Activated T-cell treated with anti-CD3 and anti-CD28 coated beads, Interleukin-2, amount 50 U/mL, for 72 hours (primary cell): Measurements from ENCODE around the gene RHBDF2. TPM values are rescaled to one million over a fixed set of nuclear protein-coding genes. Genes with fewer than 3 reads are reported as not detected.
A peak's percentile ranks its signal among the peaks of the same experiment; 100 is the strongest.

Source experiments
- ATAC-seq, 2 donors: fragments of 150-1000 bp; cut with Tn5 transposase; replicated peaks in 1 of 2; 2 replicates each; pipeline ENCODE4 v1.10.0; 2021; ENCODE audit warnings: moderate library complexity in 2 of 2, mild to moderate bottlenecking in 1 of 2
- DNase-seq, 2 donors: peaks; one replicate each; pipeline ENCODE4 v3.0.0; 2021 to 2022; ENCODE audit warnings: mixed read lengths in 1 of 2
- H3K27ac Mint-ChIP-seq: one replicate; pipeline ENCODE4 v1.8.0; 2022; ENCODE audit warnings: mild to moderate bottlenecking, moderate library complexity, mixed read lengths
- H3K27me3 Mint-ChIP-seq: one replicate; pipeline ENCODE4 v1.8.0; 2022; ENCODE audit warnings: low read depth, mixed read lengths
- H3K36me3 Mint-ChIP-seq, 2 donors: one replicate each; pipeline ENCODE4 v1.8.0; 2022; ENCODE audit warnings: mixed read lengths in 2 of 2, mild to moderate bottlenecking in 1 of 2; ENCODE audit not compliant: insufficient read depth in 2 of 2
- H3K4me1 Mint-ChIP-seq: one replicate; pipeline ENCODE4 v1.8.0; 2022; ENCODE audit warnings: low read depth, mixed read lengths
- H3K4me3 Mint-ChIP-seq, 2 donors: one replicate each; pipeline ENCODE4 v1.8.0; 2022; ENCODE audit warnings: mild to moderate bottlenecking in 2 of 2, mixed read lengths in 2 of 2, moderate library complexity in 2 of 2
- H3K9me3 Mint-ChIP-seq, 2 donors: one replicate each; pipeline ENCODE4 v1.8.0; 2022; ENCODE audit warnings: mixed read lengths in 2 of 2
- total RNA-seq, 2 donors: library from RNA; stranded (reverse); gene quantifications; one replicate each; pipeline ENCODE4 v1.2.3, GENCODE V29; 2022

The RHBDF2 gene
- total RNA-seq, 2 donors from 2014 or later: 38.7 to 39.0 TPM

DNA sequence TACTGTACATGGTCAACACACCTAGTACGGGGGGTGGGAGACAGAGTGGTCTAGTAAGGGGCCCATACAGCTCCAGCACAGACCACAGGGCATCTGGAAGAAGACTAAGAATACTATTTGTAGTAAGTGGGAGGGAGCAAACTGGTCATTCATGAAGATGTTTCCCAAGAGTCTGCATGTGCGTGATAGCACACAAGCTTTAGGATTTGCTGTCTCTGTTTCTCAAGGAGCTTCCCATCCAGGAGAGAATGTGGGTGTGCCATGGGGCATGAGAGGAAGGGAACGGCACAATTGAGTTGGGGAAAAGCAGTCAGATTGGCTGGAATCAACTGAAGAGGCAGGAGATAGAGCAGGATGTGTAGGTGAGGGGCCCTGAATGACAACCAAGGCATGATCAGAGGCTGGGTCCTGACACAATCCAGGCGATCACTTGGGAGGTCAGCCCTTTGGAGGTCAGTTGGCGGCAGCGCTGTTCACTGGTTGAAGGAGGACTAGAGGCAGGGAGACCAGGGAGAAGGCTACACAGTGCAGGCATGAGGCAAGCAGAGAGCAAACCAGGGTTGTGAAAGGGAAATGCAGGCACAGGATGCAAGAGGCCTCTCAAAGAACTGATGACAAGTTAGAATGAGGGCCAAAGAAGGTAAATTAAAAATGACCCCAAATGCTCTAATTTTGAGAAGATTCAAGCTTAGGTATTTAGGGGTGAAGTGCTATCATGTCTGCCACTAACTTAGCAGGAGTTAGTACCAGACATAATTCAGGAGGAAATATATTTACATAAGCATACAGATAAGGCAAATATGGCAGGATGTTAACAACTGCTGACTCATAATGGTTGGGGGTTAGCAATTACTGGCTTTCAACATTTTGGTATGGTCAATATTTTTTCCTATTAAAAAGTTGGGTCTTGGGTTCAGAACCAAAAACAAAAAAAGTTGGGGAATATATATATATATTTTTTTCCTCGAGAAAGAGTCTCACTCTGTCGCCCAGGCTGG lies 58.6 kb downstream of the RHBDF2 start:
- Mint-ChIP-seq H3K36me3 (peaks cover 0 to 5% of the 10 kb centered on the region in 2 donors), H3K4me3 (peak overlapping the region in 1 of 2 donors; percentile 7), H3K27ac (no peak overlapping the region), H3K27me3 (no peaks in the 10 kb centered on the region), H3K4me1 (peaks cover 68% of the 10 kb centered on the region), H3K9me3 (no peaks in the 10 kb centered on the region)
- no peak for ATAC-seq
- no peak for DNase-seq

DNA sequence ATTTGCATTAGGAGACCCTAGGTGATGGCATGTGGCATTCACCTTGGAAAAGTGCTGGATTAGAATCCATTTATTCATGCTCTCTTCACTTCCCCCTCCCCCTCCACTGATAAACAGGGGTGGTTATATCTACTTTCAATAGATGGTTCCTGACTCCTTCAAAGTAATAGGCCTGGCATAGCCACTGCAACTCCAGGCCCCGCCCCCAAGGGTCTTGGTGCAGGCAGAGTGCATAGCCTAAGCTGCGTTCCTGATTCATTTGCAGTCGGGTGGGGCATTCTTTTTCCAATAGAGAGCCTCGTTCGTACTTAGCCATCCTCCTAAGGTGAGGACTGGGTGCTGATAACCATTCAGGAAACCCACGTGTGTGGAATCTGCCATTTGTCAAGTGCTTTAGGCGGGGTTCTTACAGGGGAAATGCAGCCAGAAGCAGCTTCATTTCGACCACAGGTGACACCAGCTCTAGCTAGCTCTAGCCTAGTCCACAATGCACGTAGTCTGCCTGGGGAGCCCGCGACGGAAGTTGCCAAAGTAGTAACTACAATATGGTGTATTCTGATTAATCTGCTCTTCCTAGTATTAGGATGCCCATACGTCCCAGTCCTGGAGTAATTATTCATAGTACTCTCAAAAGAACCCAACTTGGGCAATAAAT lies 59.4 kb downstream of the RHBDF2 start:
- Mint-ChIP-seq H3K4me3 (no peak overlapping the region), H3K9me3 (no peaks in the 10 kb centered on the region), H3K27ac (no peak overlapping the region), H3K4me1 (peaks cover 60% of the 10 kb centered on the region), H3K27me3 (no peaks in the 10 kb centered on the region), H3K36me3 (peaks cover 0 to 5% of the 10 kb centered on the region in 2 donors)
- DNase-seq (no peak), ATAC-seq (no peak)

DNA sequence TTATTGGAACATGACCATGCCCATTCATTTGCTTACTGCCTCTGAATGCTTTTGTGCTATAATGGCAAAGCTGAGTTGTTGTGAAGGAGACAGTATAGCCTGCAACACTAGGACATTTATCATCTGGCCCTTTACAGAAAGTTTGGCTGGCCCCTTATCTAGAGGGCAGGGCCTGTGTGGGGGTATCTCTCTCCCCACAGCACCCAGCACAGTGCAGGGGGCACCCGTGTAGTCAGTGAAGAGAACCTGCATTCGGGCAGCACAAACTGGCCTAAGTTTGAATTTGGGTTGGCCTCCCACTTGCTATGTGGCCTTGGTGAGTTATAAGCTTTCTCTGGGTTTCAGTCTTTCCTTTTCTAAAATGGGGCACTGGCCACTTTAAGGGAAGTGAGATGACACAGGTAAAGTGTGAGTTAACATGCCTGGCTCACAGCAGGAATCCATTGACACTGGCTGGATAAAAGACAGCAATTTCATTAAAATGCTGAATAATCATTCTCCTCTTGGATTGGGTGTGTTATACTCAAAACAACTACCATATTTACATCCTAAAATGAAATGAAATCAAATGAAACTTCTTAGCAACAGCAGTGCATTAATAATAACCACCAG lies 60.4 kb downstream of the RHBDF2 start:
- no peak overlapping the region for H3K4me3 Mint-ChIP-seq
- DNase-seq: no peak
- no peak for ATAC-seq
- no peaks in the 10 kb centered on the region for H3K9me3 Mint-ChIP-seq
- H3K27ac Mint-ChIP-seq: no peak overlapping the region
- peaks cover 0 to 5% of the 10 kb centered on the region in 2 donors for H3K36me3 Mint-ChIP-seq
- peaks cover 50% of the 10 kb centered on the region for H3K4me1 Mint-ChIP-seq
- no peaks in the 10 kb centered on the region for H3K27me3 Mint-ChIP-seq

DNA sequence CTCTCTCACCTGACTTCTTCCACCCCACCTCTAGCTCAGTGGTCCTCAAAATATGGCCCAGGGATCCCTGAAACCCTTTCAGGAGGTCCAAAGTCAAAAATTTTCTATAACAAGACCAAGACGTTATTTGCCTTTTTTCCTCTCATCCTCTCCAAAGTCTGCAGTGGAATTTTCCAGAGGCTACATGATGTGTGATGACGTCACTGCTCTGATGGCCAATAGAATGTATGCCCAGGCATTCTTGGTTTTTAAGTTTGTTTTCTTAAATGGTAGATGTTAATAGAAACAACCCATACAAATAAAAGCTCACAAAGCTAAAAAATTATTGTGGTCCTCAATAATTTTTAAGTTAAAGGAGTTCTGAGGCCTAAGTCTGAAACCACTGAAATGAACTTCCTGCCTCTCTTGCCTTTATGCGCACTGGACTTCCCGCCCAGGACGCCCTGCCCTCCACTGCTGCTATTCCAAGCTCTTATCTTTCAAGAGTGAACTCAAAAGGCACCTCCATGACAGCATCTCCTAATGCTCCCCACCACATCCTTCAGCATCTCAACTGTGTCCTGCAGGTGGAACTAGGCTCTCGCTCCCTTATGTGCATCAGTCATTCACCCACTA lies 61.8 kb downstream of the RHBDF2 start:
- H3K9me3 Mint-ChIP-seq: no peaks in the 10 kb centered on the region
- DNase-seq (no peak), ATAC-seq (no peak)
- no peak overlapping the region for H3K27ac Mint-ChIP-seq
- H3K27me3 Mint-ChIP-seq: no peaks in the 10 kb centered on the region
- peaks cover 0 to 5% of the 10 kb centered on the region in 2 donors for H3K36me3 Mint-ChIP-seq
- no peak overlapping the region for H3K4me3 Mint-ChIP-seq
- H3K4me1 Mint-ChIP-seq: peaks cover 36% of the 10 kb centered on the region

DNA sequence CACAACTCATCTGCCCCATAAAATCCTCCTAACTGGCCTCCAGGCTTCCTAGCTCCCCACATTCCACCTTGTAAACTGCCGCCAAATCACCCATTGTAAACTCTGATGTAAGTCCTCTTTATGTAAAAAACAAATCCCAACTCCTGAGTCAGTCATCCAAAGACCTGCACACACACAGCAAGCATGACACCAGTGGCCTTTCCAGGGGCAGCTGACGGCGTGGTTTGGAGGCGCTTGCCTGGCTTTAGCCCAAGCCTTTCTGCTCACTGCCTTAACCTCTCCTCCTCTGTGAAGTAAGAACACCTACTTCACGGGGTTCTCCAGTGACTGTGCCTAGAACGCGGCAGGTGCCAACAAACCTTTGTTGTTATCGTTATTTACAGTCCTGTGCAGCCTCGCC lies 62.3 kb downstream of the RHBDF2 start:
- H3K36me3 Mint-ChIP-seq: peaks cover 0 to 5% of the 10 kb centered on the region in 2 donors

DNA sequence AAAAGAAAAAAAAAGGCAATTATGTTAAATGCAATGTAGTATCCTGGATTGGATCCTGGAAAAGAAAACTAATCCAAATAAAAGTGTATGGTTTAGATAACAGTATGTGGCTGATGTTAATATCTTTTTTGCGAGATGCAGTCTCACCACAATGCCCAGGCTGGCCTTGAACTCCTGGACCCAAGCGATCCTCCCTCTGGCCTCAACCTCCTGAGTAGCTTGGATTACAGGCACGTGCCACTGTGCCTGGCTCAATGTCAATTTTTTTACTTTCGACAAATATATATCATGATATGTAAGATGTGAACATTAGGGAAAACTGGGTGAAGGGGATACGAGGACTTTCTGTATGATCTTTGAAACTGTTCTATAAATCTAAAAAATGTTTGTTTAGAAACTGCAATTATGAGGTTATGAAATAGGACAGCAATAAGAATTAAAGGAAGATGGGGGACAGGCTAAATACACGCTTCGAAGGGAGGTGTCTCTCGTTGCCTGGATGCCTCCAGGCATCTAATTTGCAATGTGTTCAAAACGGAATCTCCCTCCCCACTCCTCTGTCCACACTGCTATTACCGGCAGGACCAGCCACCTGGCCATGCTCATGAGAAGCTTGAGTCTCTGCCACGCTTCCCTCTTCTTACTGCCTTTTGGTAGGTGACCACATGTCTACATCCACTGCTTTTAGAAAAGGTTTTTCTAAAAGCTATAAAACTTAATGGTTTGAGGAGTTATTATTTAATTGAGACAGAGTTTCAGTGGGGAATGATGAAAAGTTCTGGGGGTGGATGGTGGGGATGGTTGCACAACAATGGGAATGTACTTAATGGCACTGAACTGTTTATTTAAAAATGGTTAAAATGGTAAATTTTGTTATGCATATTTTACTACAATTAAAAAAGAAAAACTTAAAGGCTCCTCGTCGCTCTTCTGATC lies 63.5 kb downstream of the RHBDF2 start:
- no peak overlapping the region for H3K4me3 Mint-ChIP-seq
- no peak for DNase-seq
- no peak overlapping the region for H3K27ac Mint-ChIP-seq
- H3K36me3 Mint-ChIP-seq: peaks cover 0 to 3% of the 10 kb centered on the region in 2 donors
- no peaks in the 10 kb centered on the region for H3K9me3 Mint-ChIP-seq
- ATAC-seq: no peak
- H3K27me3 Mint-ChIP-seq: no peaks in the 10 kb centered on the region
- H3K4me1 Mint-ChIP-seq: peaks cover 19% of the 10 kb centered on the region

More for the DNA sequence above, 62.3 kb downstream of the RHBDF2 start:
- H3K9me3 Mint-ChIP-seq: no peaks in the 10 kb centered on the region
- H3K4me3 Mint-ChIP-seq: no peak overlapping the region
- no peaks in the 10 kb centered on the region for H3K27me3 Mint-ChIP-seq
- no peak for ATAC-seq
- no peak for DNase-seq
- peaks cover 31% of the 10 kb centered on the region for H3K4me1 Mint-ChIP-seq
- H3K27ac Mint-ChIP-seq: no peak overlapping the region

DNA sequence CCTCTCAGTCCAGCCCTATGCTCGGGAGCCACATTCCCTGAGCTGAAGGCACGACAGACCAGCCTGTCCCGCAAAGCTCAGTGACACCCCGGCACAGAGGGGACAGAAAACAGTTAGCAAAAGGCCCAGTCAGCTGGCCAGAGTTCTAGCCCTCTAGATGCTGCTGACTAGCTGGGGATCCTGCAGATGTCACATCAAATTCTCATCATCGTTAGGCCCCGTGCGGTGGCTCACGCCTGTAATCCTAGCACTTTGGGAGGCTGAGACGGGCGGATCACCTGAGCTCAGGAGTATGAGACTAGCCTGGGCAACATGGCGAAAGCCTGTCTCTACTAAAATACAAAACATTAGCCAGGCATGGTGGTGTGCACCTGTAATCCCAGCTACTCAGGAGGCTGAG lies 65.5 kb downstream of the RHBDF2 start:
- no peaks in the 10 kb centered on the region for H3K9me3 Mint-ChIP-seq
- ATAC-seq: no peak
- H3K27ac Mint-ChIP-seq: no peak overlapping the region
- no peaks in the 10 kb centered on the region for H3K36me3 Mint-ChIP-seq
- DNase-seq: no peak
- H3K27me3 Mint-ChIP-seq: no peaks in the 10 kb centered on the region
- peaks cover 6% of the 10 kb centered on the region for H3K4me1 Mint-ChIP-seq
- no peak overlapping the region for H3K4me3 Mint-ChIP-seq

DNA sequence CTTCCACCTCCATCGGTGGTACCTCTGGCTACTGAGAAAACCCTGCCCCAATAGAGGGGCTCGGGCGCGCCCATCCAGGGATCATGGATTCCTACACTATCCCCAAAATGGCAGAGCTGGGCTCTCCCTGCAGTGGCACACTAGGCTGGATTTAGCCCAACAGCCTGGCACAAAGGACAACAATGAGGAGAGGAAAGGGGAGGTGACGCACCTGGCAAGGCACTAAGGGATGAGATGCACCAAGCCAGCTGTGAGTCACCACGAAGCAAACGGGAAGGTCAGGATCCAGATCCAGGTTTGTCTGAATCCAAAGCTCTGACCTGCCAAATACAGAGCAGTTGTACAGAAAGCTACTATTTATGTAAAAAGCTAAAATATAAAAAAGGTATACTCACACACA lies 66.4 kb downstream of the RHBDF2 start:
- DNase-seq: no peak
- no peaks in the 10 kb centered on the region for H3K36me3 Mint-ChIP-seq
- H3K27ac Mint-ChIP-seq: no peak overlapping the region
- peaks cover 4% of the 10 kb centered on the region for H3K4me1 Mint-ChIP-seq
- no peaks in the 10 kb centered on the region for H3K9me3 Mint-ChIP-seq
- no peaks in the 10 kb centered on the region for H3K27me3 Mint-ChIP-seq
- ATAC-seq: no peak
- no peak overlapping the region for H3K4me3 Mint-ChIP-seq

DNA sequence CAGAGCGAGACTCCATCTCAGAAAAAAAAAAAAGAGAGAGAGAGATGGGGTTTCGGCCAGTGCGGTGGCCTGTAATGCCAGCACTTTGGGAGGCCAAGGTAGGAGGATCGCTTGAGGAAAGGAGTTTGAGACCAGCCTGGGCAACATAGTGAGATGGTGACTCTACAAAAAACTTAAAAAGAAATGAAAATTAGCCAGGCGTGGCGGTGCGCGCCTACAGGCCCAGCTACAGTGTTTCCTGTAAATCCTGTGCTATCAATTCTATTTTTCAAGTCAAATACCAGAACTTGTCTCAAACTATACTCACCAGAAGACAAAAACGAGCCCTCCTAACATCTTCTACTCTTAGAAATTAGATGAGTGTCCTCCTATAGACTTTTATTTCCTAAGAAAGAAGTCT lies 67.5 kb downstream of the RHBDF2 start:
- Mint-ChIP-seq H3K27ac (no peak overlapping the region), H3K4me3 (no peak overlapping the region), H3K4me1 (no peaks in the 10 kb centered on the region), H3K36me3 (no peaks in the 10 kb centered on the region), H3K9me3 (no peaks in the 10 kb centered on the region), H3K27me3 (no peaks in the 10 kb centered on the region)
- no peak for DNase-seq
- ATAC-seq: no peak

DNA sequence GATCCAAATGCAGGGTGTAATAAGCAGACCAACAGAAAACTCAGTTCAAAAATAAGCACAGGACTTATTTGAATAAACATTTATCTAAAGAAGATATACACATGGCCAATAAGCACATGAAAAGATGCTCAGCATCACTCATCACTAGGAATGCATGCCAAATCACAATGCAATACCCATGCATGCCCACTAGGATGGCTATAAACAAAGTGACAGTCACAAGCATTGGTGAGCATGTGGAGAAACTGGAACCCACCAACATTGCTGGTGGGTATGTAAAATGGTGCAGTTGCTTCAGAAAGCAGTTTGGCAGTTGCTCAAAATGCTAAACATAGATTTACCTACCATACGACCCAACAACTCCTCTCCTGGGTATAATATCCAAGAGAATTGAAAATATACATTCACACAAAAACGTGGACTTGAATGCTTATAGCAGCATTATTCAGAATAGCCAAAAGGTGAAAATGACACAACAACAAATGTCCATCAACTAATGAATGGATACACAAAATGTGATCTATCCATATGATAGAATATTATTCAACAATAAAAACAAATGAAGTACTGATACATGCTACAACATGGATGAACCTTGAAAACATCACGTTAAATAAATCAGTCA lies 68.4 kb downstream of the RHBDF2 start:
- H3K36me3 Mint-ChIP-seq: no peaks in the 10 kb centered on the region
- H3K4me3 Mint-ChIP-seq: no peak overlapping the region
- ATAC-seq: no peak
- H3K27ac Mint-ChIP-seq: no peak overlapping the region
- no peaks in the 10 kb centered on the region for H3K9me3 Mint-ChIP-seq
- no peaks in the 10 kb centered on the region for H3K27me3 Mint-ChIP-seq
- no peak for DNase-seq
- no peaks in the 10 kb centered on the region for H3K4me1 Mint-ChIP-seq

DNA sequence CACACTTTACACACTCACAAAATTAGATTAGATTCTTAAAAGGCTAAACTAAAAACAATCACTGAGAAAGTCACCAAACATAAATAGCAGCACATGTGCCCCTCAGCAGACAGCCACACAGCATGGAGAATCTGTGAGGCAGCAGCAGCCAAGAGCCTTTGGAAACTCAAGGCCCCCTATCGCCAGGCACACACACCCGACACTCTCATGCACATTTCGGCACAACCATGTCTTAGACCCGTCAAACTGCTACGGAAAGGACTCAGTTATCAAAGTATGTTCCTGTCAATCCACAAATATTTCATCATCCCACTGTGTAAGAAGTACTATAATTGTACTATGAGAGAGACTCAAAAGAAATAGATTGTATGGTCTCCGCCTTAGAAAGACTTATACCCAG lies 69.2 kb downstream of the RHBDF2 start:
- ATAC-seq: no peak
- no peaks in the 10 kb centered on the region for H3K9me3 Mint-ChIP-seq
- no peak overlapping the region for H3K27ac Mint-ChIP-seq
- H3K27me3 Mint-ChIP-seq: no peaks in the 10 kb centered on the region
- no peaks in the 10 kb centered on the region for H3K36me3 Mint-ChIP-seq
- H3K4me3 Mint-ChIP-seq: no peak overlapping the region
- no peak for DNase-seq
- no peaks in the 10 kb centered on the region for H3K4me1 Mint-ChIP-seq

DNA sequence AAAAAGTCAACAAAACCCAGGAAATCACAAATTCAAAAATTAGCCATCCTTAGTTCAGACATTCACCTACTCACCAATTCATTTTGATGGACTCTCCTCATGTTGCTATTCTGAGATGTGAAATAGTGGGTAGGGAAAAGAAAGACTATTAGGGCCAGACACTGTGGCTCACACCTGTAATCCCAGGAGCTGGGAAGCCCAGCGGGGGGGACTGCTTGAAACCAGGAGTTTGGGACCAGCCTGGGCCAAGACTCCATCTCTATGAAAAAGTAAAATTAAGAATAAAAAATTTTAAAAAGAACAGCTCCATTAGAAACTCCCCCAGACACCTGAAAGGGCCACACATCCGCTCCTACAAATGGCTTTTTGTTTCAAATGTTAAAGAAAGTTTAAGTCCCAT lies 69.7 kb downstream of the RHBDF2 start:
- Mint-ChIP-seq H3K27me3 (no peaks in the 10 kb centered on the region), H3K9me3 (no peaks in the 10 kb centered on the region)

More for the DNA sequence above, 69.7 kb downstream of the RHBDF2 start:
- Mint-ChIP-seq H3K27ac (no peak overlapping the region), H3K36me3 (no peaks in the 10 kb centered on the region), H3K4me1 (no peaks in the 10 kb centered on the region), H3K4me3 (no peak overlapping the region)
- no peak for ATAC-seq
- no peak for DNase-seq
